ENCODE measurements around the gene DNAJA2.

DNA sequence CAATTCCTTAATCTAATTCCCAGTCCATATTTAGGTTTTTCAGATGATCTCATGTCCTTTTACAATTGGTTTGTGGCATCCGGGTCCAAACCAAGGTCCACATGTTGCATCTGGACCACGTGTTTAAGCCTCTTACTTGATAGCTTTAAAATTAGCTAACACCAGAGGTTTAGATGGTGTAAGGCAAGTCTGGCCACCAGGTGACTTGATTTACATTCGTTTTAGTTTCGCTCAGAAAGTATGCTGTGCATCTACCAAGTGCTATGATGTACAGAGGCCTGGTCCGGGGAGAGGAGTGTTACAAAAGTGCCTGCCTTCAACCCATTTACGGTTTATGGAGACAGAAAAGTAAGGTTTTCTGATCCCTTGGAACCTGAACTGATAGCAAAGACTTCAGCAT is 878 bp upstream of the DNAJA2 start:
- TF ChIP-seq CTCF (IDR thresholded peaks at IDR 0.05) (no peak; the same call in 2 of the 3 replicates), KDM1A (IDR thresholded peaks at IDR 0.05; ENCODE audit: low read depth) (no peak), CBX8 (IDR thresholded peaks at IDR 0.05) (no peak), POLR2A (IDR thresholded peaks at IDR 0.05; ENCODE audit: low read length) (no peak), KDM5A (IDR thresholded peaks at IDR 0.05) (no peak), RCOR1 (IDR thresholded peaks at IDR 0.05; ENCODE audit: low read depth, low read length) (no peak)
- TF ChIP-seq, protein P1, sequence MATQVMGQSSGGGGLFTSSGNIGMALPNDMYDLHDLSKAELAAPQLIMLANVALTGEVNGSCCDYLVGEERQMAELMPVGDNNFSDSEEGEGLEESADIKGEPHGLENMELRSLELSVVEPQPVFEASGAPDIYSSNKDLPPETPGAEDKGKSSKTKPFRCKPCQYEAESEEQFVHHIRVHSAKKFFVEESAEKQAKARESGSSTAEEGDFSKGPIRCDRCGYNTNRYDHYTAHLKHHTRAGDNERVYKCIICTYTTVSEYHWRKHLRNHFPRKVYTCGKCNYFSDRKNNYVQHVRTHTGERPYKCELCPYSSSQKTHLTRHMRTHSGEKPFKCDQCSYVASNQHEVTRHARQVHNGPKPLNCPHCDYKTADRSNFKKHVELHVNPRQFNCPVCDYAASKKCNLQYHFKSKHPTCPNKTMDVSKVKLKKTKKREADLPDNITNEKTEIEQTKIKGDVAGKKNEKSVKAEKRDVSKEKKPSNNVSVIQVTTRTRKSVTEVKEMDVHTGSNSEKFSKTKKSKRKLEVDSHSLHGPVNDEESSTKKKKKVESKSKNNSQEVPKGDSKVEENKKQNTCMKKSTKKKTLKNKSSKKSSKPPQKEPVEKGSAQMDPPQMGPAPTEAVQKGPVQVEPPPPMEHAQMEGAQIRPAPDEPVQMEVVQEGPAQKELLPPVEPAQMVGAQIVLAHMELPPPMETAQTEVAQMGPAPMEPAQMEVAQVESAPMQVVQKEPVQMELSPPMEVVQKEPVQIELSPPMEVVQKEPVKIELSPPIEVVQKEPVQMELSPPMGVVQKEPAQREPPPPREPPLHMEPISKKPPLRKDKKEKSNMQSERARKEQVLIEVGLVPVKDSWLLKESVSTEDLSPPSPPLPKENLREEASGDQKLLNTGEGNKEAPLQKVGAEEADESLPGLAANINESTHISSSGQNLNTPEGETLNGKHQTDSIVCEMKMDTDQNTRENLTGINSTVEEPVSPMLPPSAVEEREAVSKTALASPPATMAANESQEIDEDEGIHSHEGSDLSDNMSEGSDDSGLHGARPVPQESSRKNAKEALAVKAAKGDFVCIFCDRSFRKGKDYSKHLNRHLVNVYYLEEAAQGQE (IDR thresholded peaks at IDR 0.05): no peak
- TF ChIP-seq, protein P2, sequence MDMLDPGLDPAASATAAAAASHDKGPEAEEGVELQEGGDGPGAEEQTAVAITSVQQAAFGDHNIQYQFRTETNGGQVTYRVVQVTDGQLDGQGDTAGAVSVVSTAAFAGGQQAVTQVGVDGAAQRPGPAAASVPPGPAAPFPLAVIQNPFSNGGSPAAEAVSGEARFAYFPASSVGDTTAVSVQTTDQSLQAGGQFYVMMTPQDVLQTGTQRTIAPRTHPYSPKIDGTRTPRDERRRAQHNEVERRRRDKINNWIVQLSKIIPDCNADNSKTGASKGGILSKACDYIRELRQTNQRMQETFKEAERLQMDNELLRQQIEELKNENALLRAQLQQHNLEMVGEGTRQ (IDR thresholded peaks at IDR 0.05): no peak; the same call in 1 of the 2 replicates
